H1 (cell line): ENCODE measurements around the gene INPP4B. TPM values are rescaled to one million over a fixed set of nuclear protein-coding genes. Genes with fewer than 3 reads are reported as not detected.

Experiments used
- SIRT6 ChIP-seq: IDR thresholded peaks from one replicate; pipeline ENCODE4 v1.7.1; 2012; ENCODE audit warnings: low read length, inconsistent platforms
- TAF1 ChIP-seq: IDR thresholded peaks from 2 replicates; pipeline ENCODE4 v1.6.1; 2011; ENCODE audit warnings: mild to moderate bottlenecking, low read depth, low read length
- polyA plus RNA-seq, 7 experiments: library from polyadenylated mRNA; depleted of rRNA in 3 of 7; stranded (reverse) in 5 of 7; unstranded in 2 of 7; fragments of >200 nt in 5 of 7; fragments of 200-250 nt in 2 of 7; gene quantifications; 1 replicate in 5 of 7; 2 replicates in 1 of 7; 4 replicates in 1 of 7; pipeline versions ENCODE4 v1.2.1 to v1.2.3, GENCODE V29; 2011 to 2013; ENCODE audit warnings: missing spikeins in 2 of 7, mixed read lengths in 2 of 7
- total RNA-seq: library from RNA; stranded (reverse); fragmentation: NEBNext Ultra II Directional; extraction: Animal tissue kit (Norgen Biotek cat#: 25700); gene quantifications from 2 replicates; pipeline ENCODE4 v1.2.1, GENCODE V29; 2021

The INPP4B gene
- total and polyA plus RNA-seq, 2 of the 8 experiments (the other 6 are each of a cell fraction or from before 2014, with no cell fraction given), result 0.11 to 0.54 TPM

GRCh38 chr4:142330311-142330710 is 515.8 kb downstream of the INPP4B start (continued):
- TF ChIP-seq TAF1 (no peak), SIRT6 (no peak)
